HEK293T (cell line): Measurements from ENCODE around the gene FAM20A.
A peak's percentile ranks its signal among the peaks of the same experiment; 100 is the strongest.

Experiments used
- CTCF ChIA-PET: fragments of 350-600 bp; formaldehyde crosslinking; extraction: SDS; loops from one replicate; lab custom pipeline; 2021; ENCODE audit warnings: antibody characterized with exemption, inconsistent platforms; lab: Yijun Ruan, JAX
- POLR2A ChIA-PET: fragments of 350-600 bp; formaldehyde crosslinking; extraction: SDS; loops from one replicate; lab custom pipeline; 2020; ENCODE audit warnings: antibody characterized with exemption, inconsistent platforms; lab: Yijun Ruan, JAX
- DNase-seq: peaks from one replicate; pipeline ENCODE4 v3.0.0; 2012; ENCODE audit warnings: mixed read lengths; ENCODE audit errors: extremely low spot score
- ARNT ChIP-seq: fragments of 450-650 bp; IDR thresholded peaks from 2 replicates; pipeline ENCODE4 v1.6.1; 2017; ENCODE audit warnings: mild to moderate bottlenecking
- BHLHE40 ChIP-seq: fragments of 450-650 bp; IDR thresholded peaks from 2 replicates; pipeline ENCODE4 v1.6.1; 2016; ENCODE audit warnings: mild to moderate bottlenecking, moderate library complexity, borderline replicate concordance
- CTBP1 ChIP-seq: fragments of 450-650 bp; IDR thresholded peaks from 2 replicates; pipeline ENCODE4 v1.6.1; 2016; ENCODE audit warnings: borderline replicate concordance
- ELF4 ChIP-seq: fragments of 450-650 bp; IDR thresholded peaks from 2 replicates; pipeline ENCODE4 v1.6.1; 2017; ENCODE audit warnings: antibody characterized with exemption
- FOXA1 ChIP-seq: fragments of 450-650 bp; IDR thresholded peaks from 2 replicates; pipeline ENCODE4 v1.6.1; 2016; ENCODE audit warnings: mild to moderate bottlenecking
- FOXK2 ChIP-seq: fragments of 450-650 bp; IDR thresholded peaks from 2 replicates; pipeline ENCODE4 v1.6.1; 2016; ENCODE audit warnings: mild to moderate bottlenecking
- FOXM1 ChIP-seq: fragments of 450-650 bp; IDR thresholded peaks from 2 replicates; pipeline ENCODE4 v1.6.1; 2017; ENCODE audit warnings: mild to moderate bottlenecking, borderline replicate concordance
- HDGF ChIP-seq: fragments of 450-650 bp; IDR thresholded peaks from 2 replicates; pipeline ENCODE4 v1.6.1; 2017; ENCODE audit warnings: antibody characterized with exemption, borderline replicate concordance
- L3MBTL2 ChIP-seq: fragments of 450-650 bp; conservative IDR thresholded peaks from 2 replicates; pipeline ENCODE4 v1.6.1; 2016; ENCODE audit warnings: mild to moderate bottlenecking
- LEF1 ChIP-seq: fragments of 450-650 bp; IDR thresholded peaks from 2 replicates; pipeline ENCODE4 v1.6.1; 2017; ENCODE audit warnings: mild to moderate bottlenecking, borderline replicate concordance
- NFRKB ChIP-seq: fragments of 450-650 bp; IDR thresholded peaks from 2 replicates; pipeline ENCODE4 v1.6.1; 2016; ENCODE audit warnings: mild to moderate bottlenecking, moderate library complexity
- PKNOX1 ChIP-seq: fragments of 450-650 bp; IDR thresholded peaks from 2 replicates; pipeline ENCODE4 v1.6.1; 2016
- SP1 ChIP-seq: fragments of 450-650 bp; IDR thresholded peaks from 2 replicates; pipeline ENCODE4 v1.6.1; 2017
- SUZ12 ChIP-seq: fragments of 450-650 bp; IDR thresholded peaks from 2 replicates; pipeline ENCODE4 v1.6.1; 2016; ENCODE audit warnings: mild to moderate bottlenecking
- TARDBP ChIP-seq: fragments of 450-650 bp; IDR thresholded peaks from 2 replicates; pipeline ENCODE4 v1.6.1; 2016
- ZNF384 ChIP-seq: fragments of 450-650 bp; IDR thresholded peaks from 2 replicates; pipeline ENCODE4 v1.6.1; 2016

The FAM20A gene

DNA sequence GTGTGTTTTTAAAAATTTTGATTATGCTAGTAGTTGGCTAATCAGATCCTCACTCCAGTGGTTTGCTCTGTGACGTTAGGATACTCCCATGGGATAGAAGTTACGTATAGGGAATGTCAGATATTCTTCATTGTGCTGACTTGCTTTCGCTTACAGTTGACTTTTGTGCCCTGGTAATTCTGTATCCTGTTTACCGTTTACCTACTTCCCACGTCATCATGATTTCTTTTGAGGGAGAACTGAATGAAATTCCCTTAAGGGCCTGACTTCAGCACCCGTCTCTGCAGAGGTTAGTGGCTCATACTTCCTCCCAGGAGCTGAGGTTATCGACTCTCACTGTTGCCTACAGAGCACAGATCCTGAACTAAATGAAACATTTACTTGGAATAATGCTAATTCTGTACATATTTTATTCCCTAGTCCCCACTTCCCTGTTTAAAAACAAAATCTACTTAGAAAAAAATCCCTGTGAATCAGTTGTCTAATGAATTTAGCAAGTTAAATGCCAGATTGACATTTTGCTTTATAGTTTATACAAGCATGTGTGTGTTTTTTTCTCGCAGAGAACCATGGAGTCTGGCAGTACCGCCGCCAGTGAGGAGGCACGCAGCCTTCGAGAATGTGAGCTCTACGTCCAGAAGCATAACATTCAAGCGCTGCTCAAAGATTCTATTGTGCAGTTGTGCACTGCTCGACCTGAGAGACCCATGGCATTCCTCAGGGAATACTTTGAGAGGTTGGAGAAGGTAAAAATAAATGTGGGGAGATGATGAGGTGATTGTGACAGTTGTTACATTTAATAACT is 86.1 kb downstream of the FAM20A start:
- DNase-seq, result no peak
- CTCF ChIA-PET, result interaction anchor here (0.6 kb wide), 2 partner anchors 49 kb away, joined by 3 read pairs; no protein-coding TSS in a partner anchor
- POLR2A ChIA-PET, result no interaction called here
- TF ChIP-seq FOXK2, result no peak
- TF ChIP-seq SUZ12, result no peak
- TF ChIP-seq ARNT, result no peak
- TF ChIP-seq BHLHE40, result no peak
- no peak for TF ChIP-seq ZNF384
- no peak for TF ChIP-seq TARDBP
- no peak for TF ChIP-seq FOXM1

GRCh38 chr17:68513932-68514331 is 87.2 kb downstream of the FAM20A start:
- CTCF ChIA-PET, result no interaction called here
- no peak for DNase-seq
- TF ChIP-seq PKNOX1, result peak; percentile 33; the same call in 1 of the 2 replicates
- no peak for TF ChIP-seq FOXK2
- POLR2A ChIA-PET, result no interaction called here

GRCh38 chr17:68512960-68513474 is 88.2 kb downstream of the FAM20A start:
- TF ChIP-seq FOXA1 (no peak), ARNT (no peak), ELF4 (no peak), SP1 (no peak), LEF1 (no peak), ZNF384 (no peak), L3MBTL2 (no peak), FOXM1 (no peak), TARDBP (no peak), PKNOX1 (no peak), CTBP1 (no peak), HDGF (no peak), BHLHE40 (no peak), SUZ12 (no peak), FOXK2 (no peak), NFRKB (no peak)
- DNase-seq, result peak; percentile 28
- ChIA-PET POLR2A (interaction anchor here (0.7 to 1.8 kb wide), 8 partner anchors 11 to 231 kb away, joined by 3 to 15 read pairs (median 4); no protein-coding TSS in a partner anchor), CTCF (interaction anchor here (0.9 kb wide), 1 partner anchor 25 kb away, joined by 5 read pairs; no protein-coding TSS in a partner anchor)

DNA sequence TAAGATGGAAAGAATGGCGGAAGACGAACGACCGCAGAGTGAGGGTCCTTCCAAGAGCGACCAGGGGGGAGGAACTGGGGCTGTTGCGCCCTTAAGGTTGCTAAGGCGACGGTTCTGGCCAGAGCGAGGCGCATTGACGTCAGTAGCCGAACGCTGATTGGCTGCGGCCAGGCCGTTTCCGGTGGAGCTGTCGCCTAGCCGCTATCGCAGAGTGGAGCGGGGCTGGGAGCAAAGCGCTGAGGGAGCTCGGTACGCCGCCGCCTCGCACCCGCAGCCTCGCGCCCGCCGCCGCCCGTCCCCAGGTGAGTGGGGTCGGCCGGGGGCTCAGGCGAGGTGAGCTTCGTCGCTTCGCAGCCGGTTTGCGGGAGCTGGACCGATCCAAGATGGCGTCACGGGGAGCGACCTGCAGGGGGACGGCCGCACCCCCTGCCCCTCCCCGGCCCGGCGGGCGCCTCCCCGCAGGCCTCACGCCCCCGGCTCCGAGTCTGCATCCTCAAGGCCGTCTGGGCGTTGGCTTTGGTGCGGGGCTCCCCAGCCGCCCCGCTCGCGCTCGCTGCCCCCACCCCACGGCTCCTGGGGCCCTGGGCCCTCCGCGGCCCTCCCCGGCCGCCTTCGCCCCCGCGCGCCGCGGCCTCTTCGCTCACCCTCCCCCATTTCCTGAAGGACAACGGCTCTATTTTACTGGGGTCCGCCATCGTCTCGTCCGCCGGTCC is 88.8 kb downstream of the FAM20A start, which contains the start of gene PRKAR1A:
Gene PRKAR1A (plus strand): TSS at position 184 of the 713 bp plus-strand sequence. CDS start 2,970 bp downstream, outside the sequence.
- ChIA-PET CTCF (interaction anchor here (0.9 kb wide), 1 partner anchor 24 kb away, joined by 5 read pairs; no protein-coding TSS in a partner anchor), POLR2A (interaction anchor here (0.7 to 1.8 kb wide), 15 partner anchors 10 to 265 kb away, joined by 3 to 15 read pairs (median 4); partner anchors contain the start of genes AMZ2 and FAM20A)
- peak; percentile 34; the same call in 1 of the 2 replicates for TF ChIP-seq PKNOX1
- TF ChIP-seq FOXM1, result no peak
- TF ChIP-seq NFRKB, result no peak
- DNase-seq, result peak; percentile 95

DNA sequence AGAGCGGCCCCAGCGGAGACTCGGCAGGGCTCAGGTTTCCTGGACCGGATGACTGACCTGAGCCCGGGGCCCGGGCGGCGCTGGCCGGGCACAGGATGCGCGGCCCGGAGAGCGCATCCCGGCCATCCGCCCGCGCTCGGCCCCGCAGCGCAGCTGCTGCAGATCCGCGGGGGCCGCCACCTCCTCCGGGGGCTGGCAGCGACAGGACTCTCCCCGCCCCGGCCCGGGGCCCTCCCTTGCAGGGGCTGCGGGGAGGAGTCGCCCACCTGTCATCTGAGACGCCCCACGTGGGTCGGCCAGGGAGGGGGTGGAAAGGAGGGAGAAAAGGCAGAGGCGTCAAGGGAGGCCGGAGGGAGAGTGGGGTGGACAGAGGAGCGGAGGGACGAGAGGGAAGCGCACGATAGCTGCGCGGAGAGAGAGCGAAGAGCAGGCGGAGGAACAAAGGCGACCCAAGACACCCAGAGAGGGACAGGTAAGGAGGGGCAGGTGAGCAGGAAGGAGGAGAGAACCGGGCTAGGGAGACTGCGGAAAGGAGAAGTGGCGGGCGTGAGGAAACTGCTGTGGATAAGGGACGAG is 89.4 kb downstream of the FAM20A start:
- CTCF ChIA-PET, result interaction anchor here (0.9 kb wide), 1 partner anchor 24 kb away, joined by 5 read pairs; no protein-coding TSS in a partner anchor
- DNase-seq, result peak; percentile 66
- POLR2A ChIA-PET, result interaction anchor here (0.7 to 1.8 kb wide), 12 partner anchors 10 to 264 kb away, joined by 3 to 15 read pairs (median 4); partner anchors contain the start of genes AMZ2 and FAM20A
- no peak for TF ChIP-seq ARNT
- TF ChIP-seq CTBP1, result peak; percentile 84
- TF ChIP-seq FOXM1, result peak; percentile 77; the same call in 1 of the 2 replicates
- peak; percentile 99 for TF ChIP-seq L3MBTL2

DNA sequence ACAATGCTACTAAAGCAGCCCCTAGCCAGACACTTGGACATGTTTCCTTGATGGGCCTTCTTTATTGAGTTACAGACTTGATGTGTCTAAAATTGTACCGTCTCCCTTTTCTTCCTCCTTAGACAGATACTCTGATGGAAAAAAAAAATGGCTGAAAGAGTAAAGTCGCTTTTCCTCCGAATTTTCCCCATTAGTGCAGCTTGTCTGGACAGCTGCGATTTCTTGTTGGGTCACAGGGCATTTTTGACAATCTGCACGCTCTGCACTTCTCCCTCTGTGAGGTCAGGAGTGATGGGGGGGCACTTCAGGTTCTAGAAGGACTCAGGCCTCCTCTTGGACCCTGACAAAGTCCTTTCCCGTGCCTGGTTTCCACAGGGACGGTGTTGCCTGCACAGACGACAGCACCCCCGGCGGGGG is 89.9 kb downstream of the FAM20A start:
- TF ChIP-seq HDGF, result 0 out of 2 replicates have a peak, but pooled peaks have one; percentile 48
- TF ChIP-seq FOXA1, result no peak
- ChIA-PET CTCF (interaction anchor here (0.7 kb wide), 1 partner anchor 46 kb away, joined by 3 read pairs; no protein-coding TSS in a partner anchor), POLR2A (interaction anchor here (0.9 to 1.5 kb wide), 4 partner anchors 14 to 43 kb away, joined by 3 to 5 read pairs (median 4); no protein-coding TSS in a partner anchor)
- DNase-seq, result no peak
